NOMO-1 treated with DMSO at 0.1 percent for 48 hours (cell line): ENCODE results near the gene DLG4.
A peak's percentile ranks its signal among the peaks of the same experiment; 100 is the strongest.
"Not testable (repeated sequence)": the region's sequence is repeated elsewhere in the genome, so short reads cannot be mapped to it uniquely, and the experiment has no call there.

ENCODE experiments used
- DNase-seq: peaks from one replicate; lab custom pipeline; 2025; ENCODE audit not compliant: unreplicated experiment; lab: John Stamatoyannopoulos, UW

The DLG4 gene

GRCh38 chr17:7249830-7250229 lies 30.2 kb upstream of the DLG4 start:
- DNase-seq: peak; percentile 36

GRCh38 chr17:7249214-7249613 lies 29.6 kb upstream of the DLG4 start:
- DNase-seq: no peak

GRCh38 chr17:7248796-7249195 lies 29.2 kb upstream of the DLG4 start:
- no peak for DNase-seq

GRCh38 chr17:7246779-7247178 lies 27.1 kb upstream of the DLG4 start:
- no peak for DNase-seq

GRCh38 chr17:7243838-7244237 lies 24.2 kb upstream of the DLG4 start:
- DNase-seq: not testable (repeated sequence)

GRCh38 chr17:7243453-7243729 lies 23.8 kb upstream of the DLG4 start:
- DNase-seq: no peak

- peak; percentile 87 for DNase-seq
Measured at GRCh38 chr17:7242717-7243452, 23.2 kb upstream of the DLG4 start.

GRCh38 chr17:7241783-7242716 lies 22.4 kb upstream of the DLG4 start, which contains the start of gene GABARAP:
GABARAP (minus strand) TSS chr17:7242449; CDS start chr17:7242330, 119 bp downstream.
- peak; percentile 74 for DNase-seq

- DNase-seq: no peak
Measured at GRCh38 chr17:7241090-7241733, 21.6 kb upstream of the DLG4 start.

- peak; percentile 85 for DNase-seq
Measured at GRCh38 chr17:7240375-7240774, 20.7 kb upstream of the DLG4 start.

- DNase-seq: peak; percentile 99
Measured at GRCh38 chr17:7239091-7240027, 19.7 kb upstream of the DLG4 start, which contains the start of gene PHF23. PHF23 (minus strand) TSS chr17:7239457; CDS start chr17:7239279, 178 bp downstream.

- no peak for DNase-seq
Measured at GRCh38 chr17:7238420-7239090, 18.9 kb upstream of the DLG4 start.

- peak; percentile 36 for DNase-seq
Measured at GRCh38 chr17:7237761-7238419, 18.3 kb upstream of the DLG4 start.

GRCh38 chr17:7237266-7237760 lies 17.7 kb upstream of the DLG4 start:
- no peak for DNase-seq

GRCh38 chr17:7236808-7237207 lies 17.2 kb upstream of the DLG4 start:
- DNase-seq: no peak

GRCh38 chr17:7235693-7236665 lies 16.3 kb upstream of the DLG4 start:
- no peak for DNase-seq

- peak; percentile 97 for DNase-seq
Measured at GRCh38 chr17:7234083-7234951, 14.7 kb upstream of the DLG4 start, which contains the start of gene DVL2. DVL2 (minus strand) TSS chr17:7234517; CDS start chr17:7234262, 255 bp downstream.
